GM08714 (cell line): ENCODE results near the gene AGXT.

Experiments
- H3K4me3 ChIP-seq: fragments of 200-500 bp; sonication (Bioruptor generic); 2 replicates; pipeline ENCODE4 v1.5.1; 2014; ENCODE audit warnings: mild to moderate bottlenecking, low read length, inconsistent platforms
- ZNF274 ChIP-seq: IDR thresholded peaks from 2 replicates; pipeline ENCODE4 v1.6.1; 2012; ENCODE audit warnings: mild to moderate bottlenecking, low read depth, low read length

AGXT gene

DNA sequence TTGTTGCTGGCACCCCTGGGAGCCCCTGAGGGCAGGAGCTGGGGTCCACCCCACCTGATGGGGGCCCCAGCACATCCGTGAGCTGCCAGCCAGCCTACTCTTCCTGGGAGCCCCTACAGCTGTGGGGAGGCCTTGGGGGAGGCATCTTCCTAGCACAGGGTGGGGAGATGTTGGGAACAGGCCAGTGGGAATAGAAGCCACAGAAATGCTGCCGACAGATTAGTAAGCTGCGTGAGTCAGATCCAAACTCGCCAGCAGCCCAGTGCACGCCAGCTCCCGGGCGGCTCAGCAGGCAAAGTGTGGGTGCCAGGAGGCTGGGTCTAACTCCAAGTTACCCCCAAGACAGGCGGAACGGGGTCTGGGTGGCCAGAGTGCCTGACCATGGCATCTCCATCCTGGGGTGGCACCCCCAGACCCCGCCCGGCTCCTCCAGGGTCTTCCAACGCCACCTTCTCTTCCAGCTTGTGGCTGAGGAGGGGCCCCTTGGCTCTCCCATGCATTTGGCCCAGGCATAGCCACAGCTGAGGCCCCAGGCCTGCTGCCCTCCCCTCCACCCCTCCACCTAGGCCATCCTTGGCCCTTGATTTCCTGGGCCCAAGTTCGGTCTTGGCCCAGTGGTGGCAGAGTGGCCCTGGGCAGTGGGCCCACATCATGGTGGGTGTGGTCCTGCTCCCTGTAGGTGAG lies 52.8 kb downstream of the AGXT start:
- H3K4me3 ChIP-seq = no peak overlapping the region
- no peak for TF ChIP-seq ZNF274

DNA sequence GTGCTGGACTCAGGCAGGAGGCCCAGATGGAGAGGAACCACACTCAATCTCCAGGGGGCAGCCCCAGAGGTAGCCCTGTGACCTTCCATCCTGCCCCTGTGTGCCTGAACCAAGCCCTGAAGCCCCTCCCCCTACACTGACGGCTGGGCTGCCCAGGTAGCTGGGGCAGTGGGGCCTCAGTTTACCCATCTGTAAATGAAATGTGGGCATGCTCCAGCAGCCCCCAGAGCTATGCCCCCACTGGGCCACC lies 53.3 kb downstream of the AGXT start:
- no peak overlapping the region for H3K4me3 ChIP-seq

GRCh38 chr2:240922245-240922981 lies 53.8 kb downstream of the AGXT start:
- no peak for TF ChIP-seq ZNF274
- no peak overlapping the region for H3K4me3 ChIP-seq

More for the DNA sequence above, 53.3 kb downstream of the AGXT start:
- no peak for TF ChIP-seq ZNF274

GRCh38 chr2:240922982-240923537 lies 54.4 kb downstream of the AGXT start:
- no peak for TF ChIP-seq ZNF274

DNA sequence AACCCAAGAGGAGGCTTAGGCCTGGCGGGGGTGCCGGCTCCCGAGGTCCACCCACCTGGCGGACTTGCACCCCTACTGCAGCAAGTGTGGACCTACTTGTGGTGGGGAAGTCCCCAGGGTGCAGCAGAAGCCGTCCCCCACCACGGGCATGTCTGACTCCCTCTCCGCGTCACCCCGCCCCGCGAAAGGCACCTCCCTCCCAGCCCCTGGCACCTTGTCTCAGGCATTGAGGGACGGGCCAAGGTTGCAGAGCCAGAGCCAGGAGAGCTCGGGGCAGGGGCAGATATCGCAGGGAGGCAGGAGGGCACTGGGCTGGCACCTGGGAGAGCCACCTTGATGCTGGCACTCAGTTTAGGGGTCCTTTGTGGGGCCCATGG lies 56.6 kb downstream of the AGXT start:
- no peak for TF ChIP-seq ZNF274
- H3K4me3 ChIP-seq = no peak overlapping the region

More at GRCh38 chr2:240922982-240923537, 54.4 kb downstream of the AGXT start:
- no peak overlapping the region for H3K4me3 ChIP-seq

- H3K4me3 ChIP-seq = no peak overlapping the region
- no peak for TF ChIP-seq ZNF274
Observed at GRCh38 chr2:240925568-240926515, 57.2 kb downstream of the AGXT start.

- TF ChIP-seq ZNF274 = no peak
- H3K4me3 ChIP-seq = no peak overlapping the region
Observed at GRCh38 chr2:240926516-240927389, 58.1 kb downstream of the AGXT start.

- TF ChIP-seq ZNF274 = no peak
- H3K4me3 ChIP-seq = no peak overlapping the region
Observed at GRCh38 chr2:240927390-240927781, 58.8 kb downstream of the AGXT start.

- H3K4me3 ChIP-seq = no peak overlapping the region
- TF ChIP-seq ZNF274 = no peak
Observed at GRCh38 chr2:240928476-240929363, 60.1 kb downstream of the AGXT start.

- no peak for TF ChIP-seq ZNF274
- no peak overlapping the region for H3K4me3 ChIP-seq
Observed at GRCh38 chr2:240929364-240930095, 60.9 kb downstream of the AGXT start.
